ENCODE data around the gene PFN3. TPM values are rescaled to one million over a fixed set of nuclear protein-coding genes. Genes with fewer than 3 reads are reported as not detected.

Gene PFN3
- polyA plus RNA-seq, 1 experiment, result not detected

- no peak for DNase-seq (ENCODE audit: low read depth, low spot score)
- TF ChIP-seq CTCF (IDR thresholded peaks at IDR 0.05; ENCODE audit: low read depth, low read length), result no peak
- Histone ChIP-seq H3K9me3 (ENCODE audit: control insufficient read depth, insufficient read depth, low read length) (no peaks in the 10 kb centered on the region), H3K4me3 (ENCODE audit: low read depth, low read length) (no peak overlapping the region), H3K27me3 (ENCODE audit: control insufficient read depth, insufficient read depth, low read length) (peaks cover 26% of the 10 kb centered on the region), H3K27ac (ENCODE audit: low read depth, low read length) (no peak overlapping the region)
- ChIA-PET CTCF (interaction anchor here (0.9 to 7.0 kb wide), 9 partner anchors 14 to 275 kb away, joined by 3 to 205 read pairs (median 19); partner anchors contain the start of genes PFN3 and PRR7), POLR2A (interaction anchor here (0.9 to 3.5 kb wide), 6 partner anchors 9 to 81 kb away, joined by 5 to 15 read pairs (median 6); partner anchors contain the start of genes GRK6 and LMAN2)
These were observed 11.9 kb downstream of the PFN3 start for GRCh38 chr5:177388521-177389052.

- no peak for TF ChIP-seq CTCF (IDR thresholded peaks at IDR 0.05; ENCODE audit: low read depth, low read length)
- no peak overlapping the region for H3K4me3 ChIP-seq (ENCODE audit: low read depth, low read length)
- POLR2A ChIA-PET, result no interaction called here
- CTCF ChIA-PET, result interaction anchor here (3.6 to 7.0 kb wide), 3 partner anchors 16 to 63 kb away, joined by 61 to 205 read pairs (median 120); partner anchors contain the start of genes PFN3 and PRR7
- no peak for DNase-seq (ENCODE audit: low read depth, low spot score)
- H3K9me3 ChIP-seq (ENCODE audit: control insufficient read depth, insufficient read depth, low read length), result no peaks in the 10 kb centered on the region
- no peak overlapping the region for H3K27ac ChIP-seq (ENCODE audit: low read depth, low read length)
- H3K27me3 ChIP-seq (ENCODE audit: control insufficient read depth, insufficient read depth, low read length), result peaks cover 30% of the 10 kb centered on the region
These were observed 13.1 kb downstream of the PFN3 start for GRCh38 chr5:177387405-177387804.

- ChIA-PET CTCF (interaction anchor here (0.9 kb wide), 1 partner anchor 17 kb away, joined by 4 read pairs; no protein-coding TSS in a partner anchor), POLR2A (no interaction called here)
- TF ChIP-seq CTCF (IDR thresholded peaks at IDR 0.05; ENCODE audit: low read depth, low read length), result no peak
- H3K27ac ChIP-seq (ENCODE audit: low read depth, low read length), result no peak overlapping the region
- no peak overlapping the region for H3K4me3 ChIP-seq (ENCODE audit: low read depth, low read length)
- DNase-seq (ENCODE audit: low read depth, low spot score), result no peak
- peaks cover 32% of the 10 kb centered on the region for H3K27me3 ChIP-seq (ENCODE audit: control insufficient read depth, insufficient read depth, low read length)
- H3K9me3 ChIP-seq (ENCODE audit: control insufficient read depth, insufficient read depth, low read length), result no peaks in the 10 kb centered on the region
These were observed 13.9 kb downstream of the PFN3 start for GRCh38 chr5:177386542-177386941.

- DNase-seq (ENCODE audit: low read depth, low spot score), result no peak
- H3K4me3 ChIP-seq (ENCODE audit: low read depth, low read length), result no peak overlapping the region
- peaks cover 32% of the 10 kb centered on the region for H3K27me3 ChIP-seq (ENCODE audit: control insufficient read depth, insufficient read depth, low read length)
- H3K9me3 ChIP-seq (ENCODE audit: control insufficient read depth, insufficient read depth, low read length), result no peaks in the 10 kb centered on the region
- POLR2A ChIA-PET, result no interaction called here
- no peak for TF ChIP-seq CTCF (IDR thresholded peaks at IDR 0.05; ENCODE audit: low read depth, low read length)
- CTCF ChIA-PET, result no interaction called here
- H3K27ac ChIP-seq (ENCODE audit: low read depth, low read length), result no peak overlapping the region
These were observed 14.7 kb downstream of the PFN3 start for GRCh38 chr5:177385720-177386119.

- ChIA-PET POLR2A (no interaction called here), CTCF (interaction anchor here (0.6 to 1.0 kb wide), 2 partner anchors 15 to 83 kb away, joined by 3 read pairs; no protein-coding TSS in a partner anchor)
- no peak for DNase-seq (ENCODE audit: low read depth, low spot score)
- H3K4me3 ChIP-seq (ENCODE audit: low read depth, low read length), result no peak within 1 kb of the TSS
- H3K27me3 ChIP-seq (ENCODE audit: control insufficient read depth, insufficient read depth, low read length), result peaks cover 32% of the 10 kb centered on the region
- H3K9me3 ChIP-seq (ENCODE audit: control insufficient read depth, insufficient read depth, low read length), result no peaks in the 10 kb centered on the region
- no peak for TF ChIP-seq CTCF (IDR thresholded peaks at IDR 0.05; ENCODE audit: low read depth, low read length)
- H3K27ac ChIP-seq (ENCODE audit: low read depth, low read length), result peak within 1 kb of the TSS; percentile 11
These were observed 16.3 kb downstream of the PFN3 start, which contains the start of gene SLC34A1 for GRCh38 chr5:177384134-177384533. Gene SLC34A1, plus strand, starts transcription at chr5:177384434. Its CDS starts 1,308 bp downstream, at chr5:177385742.

Measured in AG04450 (cell line).